SK-N-SH treated with all-trans-retinoic acid at 6 μM for 48 hours (cell line): ENCODE data around the gene POLE.

Experiments used
- ATAC-seq: fragments of 200-7000 bp; cut with Tn5 transposase; 3 replicates; pipeline ENCODE4 v1.9.1; 2020; ENCODE audit warnings: mild to moderate bottlenecking, moderate library complexity
- ARNTL ChIP-seq: fragments of 450-650 bp; formaldehyde crosslinking; IDR thresholded peaks from 2 replicates; pipeline ENCODE4 v1.5.0; 2020; ENCODE audit warnings: low read depth, mild to moderate bottlenecking, moderate library complexity, borderline replicate concordance
- BACH2 ChIP-seq: fragments of 250-450 bp; sonication (Bioruptor Pico); IDR thresholded peaks from 2 replicates; pipeline ENCODE4 v1.9.0; 2021; ENCODE audit warnings: mild to moderate bottlenecking, borderline replicate concordance
- CSDC2 ChIP-seq: fragments of 250-450 bp; sonication (Bioruptor Pico); IDR thresholded peaks from 2 replicates; pipeline ENCODE4 v1.5.0; 2020; ENCODE audit warnings: mild to moderate bottlenecking, moderate library complexity
- GLIS3 ChIP-seq: fragments of 250-450 bp; sonication (Bioruptor Pico); IDR thresholded peaks from 2 replicates; pipeline ENCODE4 v1.5.0; 2020; ENCODE audit warnings: mild to moderate bottlenecking, moderate library complexity
- ISL1 ChIP-seq: fragments of 250-450 bp; sonication (Bioruptor Pico); IDR thresholded peaks from 2 replicates; pipeline ENCODE4 v2.1.2; 2022; ENCODE audit warnings: mild to moderate bottlenecking, moderate library complexity
- OSR1 ChIP-seq: fragments of 250-450 bp; sonication (Bioruptor Pico); IDR thresholded peaks from 2 replicates; pipeline ENCODE4 v1.8.0; 2022; ENCODE audit warnings: moderate library complexity, mild to moderate bottlenecking, inconsistent platforms
- PATZ1 ChIP-seq: fragments of 250-450 bp; sonication (Bioruptor Pico); IDR thresholded peaks from 2 replicates; pipeline ENCODE4 v1.8.0; 2020; ENCODE audit warnings: mild to moderate bottlenecking, moderate library complexity, borderline replicate concordance
- PPARA ChIP-seq: fragments of 250-450 bp; sonication (Bioruptor Pico); IDR thresholded peaks from 2 replicates; pipeline ENCODE4 v1.5.0; 2020; ENCODE audit warnings: mild to moderate bottlenecking, borderline replicate concordance
- RARB ChIP-seq: fragments of 250-450 bp; sonication (Bioruptor Pico); IDR thresholded peaks from 2 replicates; pipeline ENCODE4 v1.8.0; 2021; ENCODE audit warnings: mild to moderate bottlenecking, moderate library complexity
- SNAI2 ChIP-seq: fragments of 250-450 bp; sonication (Bioruptor Pico); IDR thresholded peaks from 2 replicates; pipeline ENCODE4 v1.5.0; 2020; ENCODE audit warnings: mild to moderate bottlenecking, moderate library complexity
- TCF4 ChIP-seq: fragments of 250-450 bp; sonication (Bioruptor Pico); IDR thresholded peaks from 2 replicates; pipeline ENCODE4 v1.8.0; 2021; ENCODE audit warnings: mild to moderate bottlenecking, moderate library complexity, borderline replicate concordance
- TOX ChIP-seq: fragments of 250-450 bp; sonication (Bioruptor Pico); IDR thresholded peaks from 2 replicates; pipeline ENCODE4 v1.8.0; 2021; ENCODE audit warnings: mild to moderate bottlenecking, moderate library complexity, borderline replicate concordance
- ZC3H10 ChIP-seq: fragments of 250-450 bp; sonication (Bioruptor Pico); IDR thresholded peaks from 2 replicates; pipeline ENCODE4 v1.5.1; 2021; ENCODE audit warnings: mild to moderate bottlenecking, moderate library complexity
- ZFP3 ChIP-seq: fragments of 250-450 bp; sonication (Bioruptor Pico); IDR thresholded peaks from 2 replicates; pipeline ENCODE4 v1.5.0; 2020; ENCODE audit warnings: mild to moderate bottlenecking, moderate library complexity
- ZNF70 ChIP-seq: fragments of 450-650 bp; formaldehyde crosslinking; IDR thresholded peaks from 2 replicates; pipeline ENCODE4 v1.5.0; 2020; ENCODE audit warnings: mild to moderate bottlenecking, moderate library complexity
- ZNF8 ChIP-seq: fragments of 450-650 bp; formaldehyde crosslinking; IDR thresholded peaks from 2 replicates; pipeline ENCODE4 v1.5.0; 2020; ENCODE audit warnings: mild to moderate bottlenecking, moderate library complexity
- TF ChIP-seq, protein P1 (sequence below): fragments of 250-450 bp; sonication (Bioruptor Pico); IDR thresholded peaks from 2 replicates; pipeline ENCODE4 v1.8.0; 2021; ENCODE audit warnings: low read depth, mild to moderate bottlenecking, moderate library complexity, borderline replicate concordance
- TF ChIP-seq, protein P2 (sequence below): fragments of 250-450 bp; sonication (Bioruptor Pico); IDR thresholded peaks from 2 replicates; pipeline ENCODE4 v1.5.0; 2020; ENCODE audit warnings: mild to moderate bottlenecking, moderate library complexity
- TF ChIP-seq, protein P3 (sequence below): fragments of 250-450 bp; sonication (Bioruptor Pico); IDR thresholded peaks from 2 replicates; pipeline ENCODE4 v1.5.1; 2020; ENCODE audit warnings: low read depth, mild to moderate bottlenecking, moderate library complexity

POLE gene

GRCh38 chr12:132583411-132583710 is 103.8 kb downstream of the POLE start (continued):
- TF ChIP-seq PATZ1 (CRISPR knock-in tag): no peak
- no peak for TF ChIP-seq RARB
- TF ChIP-seq TCF4 (CRISPR knock-in tag): no peak
- no peak for TF ChIP-seq ZNF8 (CRISPR knock-in tag)

DNA sequence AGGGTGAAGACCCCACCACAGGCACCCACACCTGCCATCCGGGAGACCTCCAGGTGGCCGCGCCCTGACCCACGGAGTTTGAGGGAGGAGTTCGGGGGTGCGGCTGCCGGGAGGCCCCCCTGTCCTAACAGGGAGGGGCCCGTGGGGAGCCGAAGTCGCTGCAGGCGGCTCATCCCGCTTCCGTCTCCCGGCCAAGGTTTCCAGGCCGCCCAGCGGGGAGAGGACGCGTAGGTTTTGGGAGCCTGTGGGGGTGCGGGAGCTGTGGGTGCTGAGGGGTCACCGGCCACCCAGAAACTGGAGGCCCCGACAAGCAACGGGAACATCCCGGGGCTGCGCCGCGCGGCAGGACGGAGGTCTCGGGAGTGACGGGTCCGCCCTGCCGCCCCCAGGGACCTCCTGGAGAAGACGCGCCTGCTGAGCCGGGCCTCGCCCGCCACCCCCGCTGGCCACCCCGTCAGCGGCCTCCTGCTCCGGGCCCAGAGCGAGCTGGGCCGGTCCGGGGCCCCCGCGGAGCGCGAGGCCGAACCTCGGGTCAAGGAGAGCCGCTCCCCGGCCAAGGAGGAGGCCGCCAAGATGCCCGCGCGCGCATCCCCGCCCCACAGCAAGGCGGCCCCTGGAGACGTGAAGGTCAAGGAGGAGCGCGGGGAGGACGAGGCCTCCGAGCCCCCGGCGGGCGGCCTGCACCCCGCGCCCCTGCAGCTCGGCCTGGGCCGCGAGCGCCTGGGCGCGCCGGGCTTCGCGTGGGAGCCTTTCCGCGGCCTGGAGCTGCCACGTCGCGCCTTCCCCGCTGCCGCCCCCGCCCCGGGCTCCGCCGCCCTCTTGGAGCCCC is 104.3 kb downstream of the POLE start:
- TF ChIP-seq ZFP3: no peak
- TF ChIP-seq, protein P1, sequence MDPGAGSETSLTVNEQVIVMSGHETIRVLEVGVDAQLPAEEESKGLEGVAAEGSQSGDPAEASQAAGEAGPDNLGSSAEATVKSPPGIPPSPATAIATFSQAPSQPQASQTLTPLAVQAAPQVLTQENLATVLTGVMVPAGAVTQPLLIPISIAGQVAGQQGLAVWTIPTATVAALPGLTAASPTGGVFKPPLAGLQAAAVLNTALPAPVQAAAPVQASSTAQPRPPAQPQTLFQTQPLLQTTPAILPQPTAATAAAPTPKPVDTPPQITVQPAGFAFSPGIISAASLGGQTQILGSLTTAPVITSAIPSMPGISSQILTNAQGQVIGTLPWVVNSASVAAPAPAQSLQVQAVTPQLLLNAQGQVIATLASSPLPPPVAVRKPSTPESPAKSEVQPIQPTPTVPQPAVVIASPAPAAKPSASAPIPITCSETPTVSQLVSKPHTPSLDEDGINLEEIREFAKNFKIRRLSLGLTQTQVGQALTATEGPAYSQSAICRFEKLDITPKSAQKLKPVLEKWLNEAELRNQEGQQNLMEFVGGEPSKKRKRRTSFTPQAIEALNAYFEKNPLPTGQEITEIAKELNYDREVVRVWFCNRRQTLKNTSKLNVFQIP: no peak
- no peak for TF ChIP-seq ZC3H10 (CRISPR knock-in tag)
- no peak for TF ChIP-seq BACH2
- TF ChIP-seq, protein P2, sequence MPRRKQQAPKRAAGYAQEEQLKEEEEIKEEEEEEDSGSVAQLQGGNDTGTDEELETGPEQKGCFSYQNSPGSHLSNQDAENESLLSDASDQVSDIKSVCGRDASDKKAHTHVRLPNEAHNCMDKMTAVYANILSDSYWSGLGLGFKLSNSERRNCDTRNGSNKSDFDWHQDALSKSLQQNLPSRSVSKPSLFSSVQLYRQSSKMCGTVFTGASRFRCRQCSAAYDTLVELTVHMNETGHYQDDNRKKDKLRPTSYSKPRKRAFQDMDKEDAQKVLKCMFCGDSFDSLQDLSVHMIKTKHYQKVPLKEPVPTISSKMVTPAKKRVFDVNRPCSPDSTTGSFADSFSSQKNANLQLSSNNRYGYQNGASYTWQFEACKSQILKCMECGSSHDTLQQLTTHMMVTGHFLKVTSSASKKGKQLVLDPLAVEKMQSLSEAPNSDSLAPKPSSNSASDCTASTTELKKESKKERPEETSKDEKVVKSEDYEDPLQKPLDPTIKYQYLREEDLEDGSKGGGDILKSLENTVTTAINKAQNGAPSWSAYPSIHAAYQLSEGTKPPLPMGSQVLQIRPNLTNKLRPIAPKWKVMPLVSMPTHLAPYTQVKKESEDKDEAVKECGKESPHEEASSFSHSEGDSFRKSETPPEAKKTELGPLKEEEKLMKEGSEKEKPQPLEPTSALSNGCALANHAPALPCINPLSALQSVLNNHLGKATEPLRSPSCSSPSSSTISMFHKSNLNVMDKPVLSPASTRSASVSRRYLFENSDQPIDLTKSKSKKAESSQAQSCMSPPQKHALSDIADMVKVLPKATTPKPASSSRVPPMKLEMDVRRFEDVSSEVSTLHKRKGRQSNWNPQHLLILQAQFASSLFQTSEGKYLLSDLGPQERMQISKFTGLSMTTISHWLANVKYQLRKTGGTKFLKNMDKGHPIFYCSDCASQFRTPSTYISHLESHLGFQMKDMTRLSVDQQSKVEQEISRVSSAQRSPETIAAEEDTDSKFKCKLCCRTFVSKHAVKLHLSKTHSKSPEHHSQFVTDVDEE (CRISPR knock-in tag): no peak
- TF ChIP-seq GLIS3 (CRISPR knock-in tag): no peak
- no peak for TF ChIP-seq ZNF70
- no peak for TF ChIP-seq PPARA (CRISPR knock-in tag)
- TF ChIP-seq ZNF8 (CRISPR knock-in tag): no peak
- TF ChIP-seq TCF4 (CRISPR knock-in tag): no peak
- no peak for TF ChIP-seq RARB
- no peak for TF ChIP-seq TOX (CRISPR knock-in tag)
- TF ChIP-seq, protein P3, sequence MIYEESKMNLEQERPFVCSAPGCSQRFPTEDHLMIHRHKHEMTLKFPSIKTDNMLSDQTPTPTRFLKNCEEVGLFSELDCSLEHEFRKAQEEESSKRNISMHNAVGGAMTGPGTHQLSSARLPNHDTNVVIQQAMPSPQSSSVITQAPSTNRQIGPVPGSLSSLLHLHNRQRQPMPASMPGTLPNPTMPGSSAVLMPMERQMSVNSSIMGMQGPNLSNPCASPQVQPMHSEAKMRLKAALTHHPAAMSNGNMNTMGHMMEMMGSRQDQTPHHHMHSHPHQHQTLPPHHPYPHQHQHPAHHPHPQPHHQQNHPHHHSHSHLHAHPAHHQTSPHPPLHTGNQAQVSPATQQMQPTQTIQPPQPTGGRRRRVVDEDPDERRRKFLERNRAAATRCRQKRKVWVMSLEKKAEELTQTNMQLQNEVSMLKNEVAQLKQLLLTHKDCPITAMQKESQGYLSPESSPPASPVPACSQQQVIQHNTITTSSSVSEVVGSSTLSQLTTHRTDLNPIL (CRISPR knock-in tag): no peak
- ATAC-seq: no peak

DNA sequence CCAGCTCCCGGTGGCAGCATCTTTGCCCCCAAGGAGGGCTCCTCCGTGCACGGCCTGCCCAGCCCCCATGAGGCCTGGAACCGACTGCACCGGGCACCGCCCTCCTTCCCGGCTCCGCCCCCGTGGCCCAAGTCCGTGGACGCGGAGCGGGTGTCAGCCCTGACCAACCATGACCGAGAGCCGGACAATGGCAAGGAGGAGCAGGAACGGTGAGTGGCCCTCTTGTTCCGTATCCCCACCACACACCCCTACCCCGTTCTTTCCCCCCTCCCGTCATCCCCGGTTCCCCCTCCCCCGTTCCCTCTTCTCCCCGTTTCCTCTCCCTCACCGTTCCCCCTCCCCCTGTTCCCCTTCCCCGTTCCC is 105.1 kb downstream of the POLE start:
- TF ChIP-seq OSR1 (CRISPR knock-in tag) (no peak), ARNTL (CRISPR knock-in tag) (no peak), TOX (CRISPR knock-in tag) (no peak), ZNF70 (no peak), ZC3H10 (CRISPR knock-in tag) (no peak), SNAI2 (CRISPR knock-in tag) (no peak), GLIS3 (CRISPR knock-in tag) (no peak), CSDC2 (CRISPR knock-in tag) (no peak), TCF4 (CRISPR knock-in tag) (no peak), ISL1 (CRISPR knock-in tag) (no peak), RARB (no peak)
- TF ChIP-seq, protein P3 (CRISPR knock-in tag): no peak
- TF ChIP-seq, protein P1: no peak
- no peak for ATAC-seq
